ENCODE data around the gene CD74.

Gene CD74

GRCh38 chr5:150384701-150385100 lies 28.0 kb downstream of the CD74 start:
- Histone ChIP-seq H3K79me1 (ENCODE audit: low read length) (peaks cover 3% of the 10 kb centered on the region), H4K8ac (ENCODE audit: low read depth, low read length) (no peak overlapping the region), H2BK12ac (ENCODE audit: low read length) (no peak overlapping the region), H3K4me3 (ENCODE audit: low read depth, low read length) (no peak overlapping the region), H3K9ac (ENCODE audit: low read length) (no peak overlapping the region), H4K12ac (ENCODE audit: low read depth, low read length) (no peak overlapping the region), H3K4me1 (ENCODE audit: control insufficient read depth in 1 of 2, insufficient read depth in 2 of 2, low read length in 2 of 2) (peaks cover 9 to 19% of the 10 kb centered on the region in 2 experiments), H3K36me3 (ENCODE audit: control insufficient read depth in 1 of 2, insufficient read depth in 2 of 2, low read length in 2 of 2) (peaks cover 68 to 80% of the 10 kb centered on the region in 2 experiments), H3K79me2 (ENCODE audit: control insufficient read depth, insufficient read depth, low read length, poor library complexity) (no peaks in the 10 kb centered on the region), H4K91ac (ENCODE audit: low read depth, low read length) (no peak overlapping the region), H3K23ac (ENCODE audit: low read length) (no peak overlapping the region), H3K14ac (ENCODE audit: low read length) (no peak overlapping the region), H3K27ac (ENCODE audit: low read depth, low read length) (no peak overlapping the region), H3K27me3 (ENCODE audit: insufficient read depth, low read length) (no peaks in the 10 kb centered on the region), H2BK120ac (ENCODE audit: insufficient read depth, low read length, poor library complexity) (no peak overlapping the region), H2AFZ (ENCODE audit: insufficient read depth, low read length, poor library complexity) (no peak overlapping the region), H3K9me3 (ENCODE audit: insufficient read depth, low read depth, low read length) (peaks cover 4% of the 10 kb centered on the region), H3K18ac (ENCODE audit: low read length) (no peak overlapping the region), H2BK5ac (ENCODE audit: low read depth, low read length, poor library complexity) (no peak overlapping the region), H3K4me2 (ENCODE audit: low read length) (no peak overlapping the region), H2AK5ac (ENCODE audit: low read length) (no peak overlapping the region), H3K4ac (ENCODE audit: low read depth, low read length) (no peak overlapping the region)
- WGBS (ENCODE audit: extremely low coverage, insufficient coverage, insufficient read length), result no CpG with 5 or more reads among the region's 5 CpGs
- no peak for DNase-seq

GRCh38 chr5:150377964-150378694 lies 34.6 kb downstream of the CD74 start:
- Histone ChIP-seq H3K36me3 (ENCODE audit: control insufficient read depth in 1 of 2, insufficient read depth in 2 of 2, low read length in 2 of 2) (peaks cover 77 to 85% of the 10 kb centered on the region in 2 experiments), H3K4me1 (ENCODE audit: control insufficient read depth in 1 of 2, insufficient read depth in 2 of 2, low read length in 2 of 2) (peaks cover 22 to 23% of the 10 kb centered on the region in 2 experiments), H4K91ac (ENCODE audit: low read depth, low read length) (peak overlapping the region; percentile 94), H3K4ac (ENCODE audit: low read depth, low read length) (no peak overlapping the region), H3K4me2 (ENCODE audit: low read length) (peak overlapping the region; percentile 15), H3K79me1 (ENCODE audit: low read length) (peaks cover 20% of the 10 kb centered on the region), H4K8ac (ENCODE audit: low read depth, low read length) (no peak overlapping the region), H2BK12ac (ENCODE audit: low read length) (no peak overlapping the region), H3K23ac (ENCODE audit: low read length) (no peak overlapping the region), H3K9me3 (ENCODE audit: insufficient read depth, low read depth, low read length) (peaks cover 12% of the 10 kb centered on the region), H2AFZ (ENCODE audit: insufficient read depth, low read length, poor library complexity) (no peak overlapping the region), H3K27me3 (ENCODE audit: insufficient read depth, low read length) (no peaks in the 10 kb centered on the region), H3K14ac (ENCODE audit: low read length) (no peak overlapping the region), H3K18ac (ENCODE audit: low read length) (no peak overlapping the region), H2BK5ac (ENCODE audit: low read depth, low read length, poor library complexity) (peak overlapping the region; percentile 82), H3K4me3 (ENCODE audit: low read depth, low read length) (no peak overlapping the region), H3K27ac (ENCODE audit: low read depth, low read length) (peak overlapping the region; percentile 90), H4K12ac (ENCODE audit: low read depth, low read length) (no peak overlapping the region), H2BK120ac (ENCODE audit: insufficient read depth, low read length, poor library complexity) (peak overlapping the region; percentile 91), H3K9ac (ENCODE audit: low read length) (no peak overlapping the region), H2AK5ac (ENCODE audit: low read length) (no peak overlapping the region), H3K79me2 (ENCODE audit: control insufficient read depth, insufficient read depth, low read length, poor library complexity) (peaks cover 11% of the 10 kb centered on the region)
- no CpG with 5 or more reads among the region's 5 CpGs for whole genome bisulfite sequencing (ENCODE audit: extremely low coverage, insufficient coverage, insufficient read length)
- peak; percentile 77 to 83 for DNase-seq

GRCh38 chr5:150376799-150377771 lies 35.6 kb downstream of the CD74 start:
- no peaks in the 10 kb centered on the region for H3K27me3 ChIP-seq (ENCODE audit: insufficient read depth, low read length)
- H3K4ac ChIP-seq (ENCODE audit: low read depth, low read length), result peak overlapping the region; percentile 27
- no peak overlapping the region for H3K4me3 ChIP-seq (ENCODE audit: low read depth, low read length)
- no peak overlapping the region for H3K4me2 ChIP-seq (ENCODE audit: low read length)
- H4K91ac ChIP-seq (ENCODE audit: low read depth, low read length), result peak overlapping the region; percentile 72
- peak overlapping the region; percentile 31 for H2AK5ac ChIP-seq (ENCODE audit: low read length)
- peak overlapping the region; percentile 90 for H3K27ac ChIP-seq (ENCODE audit: low read depth, low read length)
- no CpG with 5 or more reads among the region's 10 CpGs for WGBS (ENCODE audit: extremely low coverage, insufficient coverage, insufficient read length)
- no peak overlapping the region for H3K9ac ChIP-seq (ENCODE audit: low read length)
- H3K36me3 ChIP-seq (ENCODE audit: control insufficient read depth in 1 of 2, insufficient read depth in 2 of 2, low read length in 2 of 2), result peaks cover 78 to 85% of the 10 kb centered on the region in 2 experiments
- H4K8ac ChIP-seq (ENCODE audit: low read depth, low read length), result peak overlapping the region; percentile 27
- H4K12ac ChIP-seq (ENCODE audit: low read depth, low read length), result no peak overlapping the region
- H3K14ac ChIP-seq (ENCODE audit: low read length), result peak overlapping the region; percentile 30
- no peak overlapping the region for H3K23ac ChIP-seq (ENCODE audit: low read length)
- H2BK12ac ChIP-seq (ENCODE audit: low read length), result peak overlapping the region; percentile 81
- peak overlapping the region; percentile 44 for H2BK5ac ChIP-seq (ENCODE audit: low read depth, low read length, poor library complexity)
- peak; percentile 28 to 54 for DNase-seq
- peaks cover 22 to 23% of the 10 kb centered on the region in 2 experiments for H3K4me1 ChIP-seq (ENCODE audit: control insufficient read depth in 1 of 2, insufficient read depth in 2 of 2, low read length in 2 of 2)
- H3K79me2 ChIP-seq (ENCODE audit: control insufficient read depth, insufficient read depth, low read length, poor library complexity), result peaks cover 11% of the 10 kb centered on the region
- peak overlapping the region; percentile 67 for H2BK120ac ChIP-seq (ENCODE audit: insufficient read depth, low read length, poor library complexity)
- peaks cover 11% of the 10 kb centered on the region for H3K9me3 ChIP-seq (ENCODE audit: insufficient read depth, low read depth, low read length)
- H3K79me1 ChIP-seq (ENCODE audit: low read length), result peaks cover 20% of the 10 kb centered on the region
- no peak overlapping the region for H2AFZ ChIP-seq (ENCODE audit: insufficient read depth, low read length, poor library complexity)
- peak overlapping the region; percentile 63 for H3K18ac ChIP-seq (ENCODE audit: low read length)

GRCh38 chr5:150374651-150375050 lies 38.1 kb downstream of the CD74 start:
- no CpG with 5 or more reads among the region's 11 CpGs for WGBS (ENCODE audit: extremely low coverage, insufficient coverage, insufficient read length)

More at GRCh38 chr5:150374651-150375050, 38.1 kb downstream of the CD74 start:
- peaks cover 20% of the 10 kb centered on the region for H3K79me1 ChIP-seq (ENCODE audit: low read length)
- no peak overlapping the region for H3K4me2 ChIP-seq (ENCODE audit: low read length)
- DNase-seq, result no peak
- H2BK120ac ChIP-seq (ENCODE audit: insufficient read depth, low read length, poor library complexity), result no peak overlapping the region
- no peak overlapping the region for H2AK5ac ChIP-seq (ENCODE audit: low read length)
- no peak overlapping the region for H4K12ac ChIP-seq (ENCODE audit: low read depth, low read length)
- H3K4me3 ChIP-seq (ENCODE audit: low read depth, low read length), result no peak overlapping the region
- H4K8ac ChIP-seq (ENCODE audit: low read depth, low read length), result no peak overlapping the region
- no peak overlapping the region for H3K18ac ChIP-seq (ENCODE audit: low read length)
- H3K36me3 ChIP-seq (ENCODE audit: control insufficient read depth in 1 of 2, insufficient read depth in 2 of 2, low read length in 2 of 2), result peaks cover 78 to 84% of the 10 kb centered on the region in 2 experiments
- H3K79me2 ChIP-seq (ENCODE audit: control insufficient read depth, insufficient read depth, low read length, poor library complexity), result peaks cover 11% of the 10 kb centered on the region
- no peak overlapping the region for H3K14ac ChIP-seq (ENCODE audit: low read length)
- no peak overlapping the region for H3K4ac ChIP-seq (ENCODE audit: low read depth, low read length)
- no peak overlapping the region for H4K91ac ChIP-seq (ENCODE audit: low read depth, low read length)
- H3K23ac ChIP-seq (ENCODE audit: low read length), result no peak overlapping the region
- no peak overlapping the region for H3K9ac ChIP-seq (ENCODE audit: low read length)
- H2AFZ ChIP-seq (ENCODE audit: insufficient read depth, low read length, poor library complexity), result no peak overlapping the region
- no peak overlapping the region for H2BK5ac ChIP-seq (ENCODE audit: low read depth, low read length, poor library complexity)
- peaks cover 22 to 24% of the 10 kb centered on the region in 2 experiments for H3K4me1 ChIP-seq (ENCODE audit: control insufficient read depth in 1 of 2, insufficient read depth in 2 of 2, low read length in 2 of 2)
- no peaks in the 10 kb centered on the region for H3K27me3 ChIP-seq (ENCODE audit: insufficient read depth, low read length)
- peaks cover 11% of the 10 kb centered on the region for H3K9me3 ChIP-seq (ENCODE audit: insufficient read depth, low read depth, low read length)
- no peak overlapping the region for H2BK12ac ChIP-seq (ENCODE audit: low read length)
- no peak overlapping the region for H3K27ac ChIP-seq (ENCODE audit: low read depth, low read length)
